ENCODE results near the gene C1orf159.

GRCh38 chr1:1136547-1137230 lies 20.8 kb upstream of the C1orf159 start:
- TF ChIP-seq CTCF (IDR thresholded peaks at IDR 0.05) = no peak
- peak in 1 of 2 donors; percentile 78 for TF ChIP-seq POLR2A (IDR thresholded peaks at IDR 0.05)
